Liver (tissue), 3 donors: ENCODE measurements around the gene KIF6.

Experiments used
- CTCF ChIP-seq: fragments of 150-350 bp; IDR thresholded peaks from 2 replicates; pipeline ENCODE4 v1.5.1; 2017; ENCODE audit warnings: improper control_type of control experiment, low read depth, low read length; ENCODE audit not compliant: missing input control
- FOXA1 ChIP-seq: IDR thresholded peaks from 2 replicates; pipeline ENCODE4 v1.6.1; 2016; ENCODE audit warnings: antibody characterized with exemption
- GABPA ChIP-seq, 2 donors: IDR thresholded peaks in 1 of 2; conservative IDR thresholded peaks in 1 of 2; 2 replicates each; pipeline ENCODE4 v1.6.1; 2016; ENCODE audit warnings: antibody characterized with exemption in 2 of 2, mild to moderate bottlenecking in 1 of 2, moderate library complexity in 1 of 2
- MAX ChIP-seq: IDR thresholded peaks from 2 replicates; pipeline ENCODE4 v1.6.1; 2016; ENCODE audit warnings: antibody characterized with exemption
- TAF1 ChIP-seq: conservative IDR thresholded peaks from 2 replicates; pipeline ENCODE4 v1.6.1; 2016; ENCODE audit warnings: antibody characterized with exemption, mild to moderate bottlenecking
- YY1 ChIP-seq: IDR thresholded peaks from 2 replicates; pipeline ENCODE4 v1.6.1; 2016; ENCODE audit warnings: antibody characterized with exemption, mild to moderate bottlenecking
- donor health status: healthy.
- donor health status: healthy.

- TF ChIP-seq CTCF (no peak), FOXA1 (no peak), MAX (no peak), TAF1 (no peak), YY1 (no peak), GABPA (IDR thresholded peaks at IDR 0.05 in 1 of 2, conservative IDR thresholded peaks at IDR 0.05 in 1 of 2) (no peak)
Observed at GRCh38 chr6:39516471-39516870, 208.7 kb downstream of the KIF6 start.
